ENCODE results near the gene VWA3B.

DNA sequence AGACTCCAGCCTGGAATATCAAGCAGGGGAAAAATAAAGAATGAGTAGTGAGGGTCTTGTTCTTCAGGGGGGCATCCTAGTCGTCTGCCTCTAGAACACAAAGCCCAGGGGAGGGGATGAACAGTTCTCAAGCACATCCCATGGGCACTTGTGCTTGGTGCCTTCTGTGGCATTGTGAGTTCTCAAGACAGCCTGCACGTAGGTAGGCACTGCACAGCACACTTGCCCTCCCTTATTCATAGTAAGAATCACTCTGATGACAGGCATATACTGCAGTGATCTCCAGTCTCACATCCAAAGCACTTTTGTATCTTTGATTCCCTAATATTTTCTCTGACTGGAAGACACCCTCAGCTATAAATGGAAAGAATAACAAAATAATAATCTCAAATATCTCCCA lies 154.6 kb downstream of the VWA3B start:
- TF ChIP-seq EZH2 (IDR thresholded peaks at IDR 0.05; ENCODE audit: insufficient read depth, poor library complexity, severe bottlenecking) (no peak), EZH2phosphoT487 (IDR thresholded peaks at IDR 0.05; ENCODE audit: insufficient read depth, low read depth) (no peak)
